HG02973 (cell line): ENCODE results near the gene QDPR.
"Not testable (repeated sequence)": the region's sequence is repeated elsewhere in the genome, so short reads cannot be mapped to it uniquely, and the experiment has no call there.

Experiments
- ATAC-seq: cut with Tn5 transposase; IDR thresholded peaks from one replicate; pipeline ENCODE4 v1.9.1; 2021; ENCODE audit warnings: moderate library complexity; ENCODE audit not compliant: unreplicated experiment

Gene QDPR

DNA sequence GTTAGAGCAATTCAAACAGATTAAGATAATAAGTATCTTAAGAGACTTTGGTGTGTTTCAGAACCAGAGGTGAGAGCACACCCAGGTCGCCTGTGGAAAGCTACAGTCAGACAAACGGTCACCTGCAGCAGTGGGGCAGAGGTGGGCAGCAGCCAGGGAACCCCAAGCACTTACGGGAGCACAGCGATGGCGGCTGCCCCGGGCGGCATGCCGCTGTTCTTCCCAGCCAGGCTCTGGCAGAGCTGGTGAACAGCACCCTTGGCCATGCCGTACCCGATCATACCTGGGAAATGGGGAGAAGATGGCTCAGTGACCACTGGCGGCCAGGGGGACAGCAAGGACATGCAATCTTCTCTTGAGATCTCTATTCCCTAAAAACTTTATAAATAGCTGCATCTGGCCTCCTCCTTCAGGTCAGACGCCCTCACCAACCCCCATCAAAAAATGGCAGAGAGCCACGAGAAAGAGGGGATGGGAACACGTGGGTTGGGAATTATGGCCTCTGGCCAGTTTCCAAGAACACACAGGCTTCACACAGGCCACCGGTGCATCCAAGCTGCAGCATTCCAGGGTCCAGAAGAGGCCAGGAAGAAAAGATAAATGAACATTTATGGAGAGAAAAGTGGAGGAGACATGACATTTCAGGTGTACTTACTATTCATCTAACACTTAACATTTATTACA is 19.7 kb downstream of the QDPR start:
- ATAC-seq = no peak

DNA sequence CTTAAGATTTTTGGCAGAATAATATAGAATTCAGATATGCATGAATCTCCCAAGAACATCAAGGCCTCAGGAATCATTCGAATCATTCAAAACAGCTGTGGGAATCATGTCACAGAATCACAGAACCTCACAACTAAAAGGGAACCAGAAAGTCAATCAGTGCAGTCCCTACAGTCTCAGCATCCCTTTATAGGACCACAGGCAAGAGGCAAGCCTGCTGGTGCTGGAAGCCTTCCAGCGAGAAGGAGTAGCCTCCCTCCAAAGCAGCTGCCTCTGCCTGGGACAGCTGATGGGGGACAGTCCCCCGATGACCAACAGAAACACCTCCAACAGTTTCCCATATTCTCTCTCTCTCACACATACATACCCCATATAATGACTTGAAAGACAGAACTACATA is 20.7 kb downstream of the QDPR start:
- no peak for ATAC-seq

DNA sequence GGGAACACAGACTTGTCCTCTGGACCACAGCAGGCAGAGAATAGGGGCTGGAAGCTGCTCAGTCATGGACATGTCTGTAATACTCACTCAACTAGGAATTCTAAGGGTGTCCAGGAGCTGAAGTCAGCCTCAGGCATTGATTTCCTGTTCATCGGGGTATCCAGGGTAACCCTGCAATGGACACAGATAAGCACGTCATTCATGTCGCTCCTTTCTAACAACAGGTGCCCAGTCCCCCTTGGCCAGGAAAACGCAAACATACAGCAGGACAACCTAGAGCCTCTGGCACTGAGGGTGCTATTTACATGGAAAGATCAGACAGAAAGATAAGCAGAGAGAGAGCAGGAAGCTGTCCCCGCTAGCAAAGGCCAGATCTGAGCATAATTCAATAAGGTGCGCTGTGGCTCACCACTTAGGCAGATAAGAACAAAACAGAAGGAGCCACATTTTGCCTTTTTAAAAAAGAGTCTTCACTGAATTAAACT is 21.3 kb downstream of the QDPR start:
- no peak for ATAC-seq

DNA sequence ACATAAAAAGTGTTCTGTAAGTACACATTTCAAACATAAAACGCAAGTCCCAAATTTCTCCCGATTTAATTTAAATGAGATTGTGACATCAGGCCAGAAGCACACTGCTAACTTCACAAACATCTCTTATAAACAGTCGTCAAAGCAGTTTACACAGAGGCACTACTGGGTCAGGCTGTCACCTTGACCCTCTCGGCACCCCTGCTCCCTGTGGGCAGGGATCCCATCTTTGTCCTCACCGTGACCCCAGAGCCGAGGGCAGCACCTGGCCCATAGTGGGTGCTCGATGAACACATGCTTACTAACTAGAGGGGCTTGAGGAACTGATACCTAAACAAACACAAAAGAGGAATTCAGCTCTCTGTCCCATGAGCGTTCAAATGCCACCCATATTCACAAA is 22.2 kb downstream of the QDPR start:
- no peak for ATAC-seq

DNA sequence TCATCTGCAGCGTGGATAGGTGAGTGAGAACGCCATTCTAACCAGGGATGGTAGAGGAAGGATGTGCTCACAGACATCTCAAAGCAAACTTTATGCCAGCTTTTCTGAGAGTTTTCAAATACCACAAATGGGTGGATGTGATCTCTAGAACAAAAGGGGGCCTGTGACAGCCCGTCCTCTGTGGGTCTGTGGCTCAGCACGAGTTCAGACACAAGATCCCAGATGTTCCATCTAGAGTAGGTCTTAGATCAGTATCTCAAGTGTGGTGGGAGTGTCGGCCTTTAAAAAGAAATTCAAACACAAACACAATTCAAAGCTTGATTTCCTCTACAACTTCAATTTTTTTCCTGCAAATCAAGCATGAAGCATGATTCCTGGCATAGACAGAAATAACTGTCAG is 22.8 kb downstream of the QDPR start:
- ATAC-seq = no peak

DNA sequence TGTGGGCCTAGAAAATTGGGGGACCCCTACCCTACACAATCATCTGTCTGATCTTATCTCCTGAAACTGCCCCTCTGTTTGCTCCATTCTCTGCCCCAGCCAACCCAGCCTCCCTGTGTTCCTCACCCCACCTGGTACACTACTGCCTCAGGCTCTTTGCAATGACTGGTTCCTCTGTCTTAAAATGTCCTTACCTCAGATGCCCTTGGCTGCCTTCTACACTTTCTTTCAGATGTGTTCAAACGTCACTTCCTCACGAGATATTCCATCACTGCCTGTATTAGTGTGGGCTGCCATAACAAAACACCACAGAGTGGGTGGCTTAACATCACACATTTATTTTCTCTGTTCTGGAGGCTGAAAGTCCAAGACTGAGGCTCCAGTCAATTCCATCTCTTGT is 29.2 kb downstream of the QDPR start:
- no peak for ATAC-seq

DNA sequence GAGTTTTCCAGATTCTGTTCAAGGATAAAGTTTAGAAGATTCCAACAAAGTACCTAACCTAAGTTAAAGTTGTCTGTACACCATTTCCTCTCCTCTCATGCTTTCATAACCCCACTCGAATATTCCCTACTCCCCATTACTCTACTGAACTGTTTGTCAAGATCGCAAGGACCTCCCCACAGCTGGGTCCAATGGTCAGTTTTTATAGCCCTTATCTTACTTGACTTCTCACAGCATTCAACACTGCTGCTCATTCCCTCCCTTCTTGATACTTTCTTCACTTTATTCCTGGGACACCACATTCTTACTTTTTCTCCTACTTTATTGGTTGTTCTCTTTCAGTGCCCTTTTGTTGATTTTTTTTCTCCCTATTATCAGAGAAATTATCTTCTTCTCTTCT is 30.9 kb downstream of the QDPR start:
- no peak for ATAC-seq

DNA sequence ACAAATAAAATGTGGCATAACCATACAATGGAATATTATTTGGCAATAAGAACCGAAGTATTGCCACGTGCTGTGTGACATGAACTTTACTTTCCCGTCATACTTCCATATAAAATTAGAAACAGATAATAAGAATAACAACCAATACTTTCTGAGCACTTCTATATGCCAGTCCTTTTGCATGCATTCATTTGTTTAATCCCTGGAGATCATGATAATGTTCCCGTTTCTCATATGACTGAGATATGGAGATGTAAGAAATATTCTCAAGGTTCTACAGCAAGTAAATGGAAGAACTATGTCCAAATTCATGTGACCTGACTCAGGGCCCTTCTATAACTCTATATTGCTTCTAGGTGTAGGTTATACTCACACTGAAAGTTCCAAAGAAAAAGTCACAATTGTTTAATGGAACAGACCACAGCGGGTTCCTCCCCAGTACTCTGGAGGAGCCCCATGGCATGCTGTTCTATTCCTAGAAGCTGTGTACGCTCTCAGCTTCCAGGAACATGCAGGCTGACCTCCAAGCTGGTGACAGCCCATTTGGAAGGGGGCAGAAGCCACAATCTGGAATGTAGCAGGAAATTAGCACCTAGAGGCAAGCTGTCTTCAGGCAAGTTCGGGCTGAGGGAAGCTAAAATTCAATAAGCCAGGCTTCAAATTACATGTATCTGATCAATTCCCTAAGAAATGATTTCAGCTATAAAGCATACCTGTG is 31.5 kb downstream of the QDPR start:
- no peak for ATAC-seq

DNA sequence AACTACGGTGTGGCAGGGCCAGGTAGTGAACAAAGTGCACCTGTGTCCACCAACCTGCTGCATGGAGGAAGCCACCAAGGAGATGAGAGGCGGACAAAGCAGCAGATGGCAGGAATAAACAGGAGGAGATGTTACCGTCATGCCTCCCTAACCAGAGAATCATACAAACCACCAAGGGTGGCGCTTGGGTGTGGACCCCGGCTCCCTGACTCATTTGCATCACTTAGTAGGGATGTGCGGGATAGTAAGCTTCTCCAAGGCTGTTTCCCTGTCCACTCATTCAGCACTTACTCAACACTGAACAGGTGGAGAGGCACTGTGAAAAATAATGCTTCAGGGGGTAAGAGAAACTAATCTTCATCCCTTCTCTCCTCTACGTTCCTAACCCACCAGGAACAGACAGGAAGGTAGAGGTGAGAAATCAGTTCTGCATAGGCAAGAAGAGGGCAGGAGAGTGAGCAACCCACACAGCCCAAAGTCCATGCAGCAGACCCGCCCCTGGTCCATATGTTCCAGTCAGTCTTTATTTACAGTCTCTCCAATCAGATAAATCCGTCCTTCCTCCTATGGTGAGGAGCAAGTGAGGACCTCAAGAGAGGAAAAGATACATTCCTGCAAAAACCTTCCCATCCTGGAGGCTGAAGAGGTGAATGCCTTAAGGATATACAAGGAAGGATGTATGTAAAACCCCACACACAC is 34.0 kb downstream of the QDPR start:
- ATAC-seq = no peak

DNA sequence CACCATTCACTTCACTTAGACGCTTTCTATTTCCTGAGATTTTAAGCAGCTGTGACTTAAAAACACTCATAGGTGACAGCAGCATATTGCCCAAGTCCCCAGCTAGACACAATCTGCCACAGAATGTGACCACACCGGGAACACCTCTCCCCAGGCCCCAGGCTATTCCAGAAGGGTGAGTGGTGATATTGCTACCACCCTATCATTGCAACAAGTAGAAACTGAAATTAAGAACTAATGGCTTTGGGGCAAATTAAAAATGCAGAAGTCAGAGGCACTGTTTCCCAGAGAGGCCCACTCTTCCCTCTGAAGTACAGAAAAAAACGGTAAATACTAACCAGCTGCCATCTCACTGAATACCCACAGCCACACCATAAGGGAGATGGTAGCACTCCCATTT is 35.0 kb downstream of the QDPR start:
- no peak for ATAC-seq

DNA sequence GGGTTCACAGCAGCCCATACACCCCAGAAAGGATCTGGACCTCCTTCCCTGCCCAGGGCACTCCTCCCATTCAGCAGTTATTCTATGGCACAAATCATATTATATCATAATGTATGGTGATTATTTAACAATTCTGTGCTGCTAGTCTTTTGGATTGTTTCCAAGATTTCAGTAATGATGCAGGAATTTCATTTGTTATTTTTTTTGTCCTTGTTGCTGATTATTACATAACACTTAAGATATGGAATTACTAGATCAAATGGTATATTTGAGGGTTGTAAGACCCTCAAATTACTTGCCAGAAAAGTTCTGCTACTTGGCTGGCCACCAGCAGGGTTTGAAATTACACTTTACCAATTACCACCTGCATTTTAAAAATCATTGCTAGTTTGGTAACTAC is 36.4 kb downstream of the QDPR start:
- ATAC-seq = no peak

DNA sequence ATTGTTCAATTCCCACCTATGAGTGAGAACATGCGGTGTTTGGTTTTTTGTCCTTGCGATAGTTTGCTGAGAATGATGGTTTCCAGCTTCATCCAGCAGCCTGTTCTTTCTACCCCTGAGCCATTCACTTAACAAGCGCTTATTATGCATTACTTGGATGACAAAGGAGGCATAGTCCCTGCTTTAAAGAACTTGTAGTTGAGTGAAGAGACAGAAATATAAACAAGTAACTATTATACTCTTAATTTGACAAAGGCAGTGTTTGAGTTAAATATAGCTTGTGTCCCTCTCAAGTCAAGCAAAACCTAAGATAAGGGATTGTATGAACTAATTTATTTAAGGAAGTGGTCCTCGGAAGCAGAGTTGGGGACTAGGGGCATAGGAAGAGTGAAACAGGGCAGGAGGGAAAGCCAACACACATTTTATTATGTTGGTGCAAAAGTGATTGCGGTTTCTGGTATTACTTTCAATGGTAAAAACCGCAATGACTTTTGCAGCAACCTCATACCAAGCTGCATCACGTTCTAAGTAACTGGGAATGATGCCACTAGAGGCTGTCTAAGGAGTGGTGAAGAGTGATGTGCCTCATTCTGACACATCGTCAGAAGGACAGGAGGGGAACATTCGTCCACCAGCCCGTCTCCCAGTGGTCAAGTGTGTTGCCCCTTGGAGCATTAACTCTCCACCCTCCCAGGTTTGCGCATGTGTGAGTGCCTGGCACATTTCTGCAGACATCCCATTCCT is 41.8 kb downstream of the QDPR start:
- ATAC-seq = no peak

DNA sequence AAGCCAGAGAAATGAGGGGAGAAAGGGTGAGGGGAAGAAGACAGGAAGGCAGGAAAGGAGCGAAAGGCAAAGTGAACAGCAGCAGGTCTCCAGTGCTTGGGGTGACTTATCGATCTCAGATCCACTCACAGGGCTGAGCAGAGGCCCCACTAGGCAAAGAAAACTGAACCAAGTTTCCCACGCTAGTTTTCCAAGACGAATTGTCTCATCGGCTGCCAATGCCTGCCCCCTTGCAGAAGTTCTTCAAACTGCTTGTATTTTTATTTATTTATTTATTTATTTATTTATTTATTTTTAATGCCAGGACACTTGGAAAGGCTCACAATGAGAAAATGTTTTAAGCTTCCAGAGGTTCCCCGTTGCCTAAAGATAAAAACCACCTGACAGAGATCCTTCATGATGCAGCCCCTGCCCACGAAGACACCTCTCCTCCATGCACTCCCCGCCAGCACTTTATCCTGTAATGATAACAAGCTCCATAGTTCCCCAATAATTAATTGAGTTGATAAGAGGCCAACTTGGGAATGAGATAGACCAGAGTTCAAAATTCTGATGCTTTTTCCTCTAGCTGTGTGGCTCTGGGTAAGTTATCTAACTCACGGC is 43.2 kb downstream of the QDPR start:
- no peak for ATAC-seq

DNA sequence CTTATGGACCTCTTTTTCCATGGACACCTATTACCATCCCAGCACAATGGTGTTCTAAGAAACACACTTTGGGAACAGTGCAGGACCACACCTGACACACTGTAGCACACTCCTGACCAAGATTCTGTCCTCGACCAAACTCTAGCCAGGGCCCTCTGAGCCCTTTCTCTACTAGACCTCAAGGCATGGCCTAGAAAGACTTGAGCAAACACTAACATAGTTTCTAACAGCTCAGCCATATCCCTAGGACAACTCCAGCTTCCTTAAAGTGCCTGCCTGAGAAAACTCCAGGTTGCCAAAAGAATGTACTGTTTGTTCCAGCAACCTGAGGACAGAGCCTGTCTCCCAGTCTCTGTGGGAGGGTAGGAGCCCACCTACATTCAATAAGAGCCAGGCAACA is 48.3 kb downstream of the QDPR start:
- no peak for ATAC-seq

DNA sequence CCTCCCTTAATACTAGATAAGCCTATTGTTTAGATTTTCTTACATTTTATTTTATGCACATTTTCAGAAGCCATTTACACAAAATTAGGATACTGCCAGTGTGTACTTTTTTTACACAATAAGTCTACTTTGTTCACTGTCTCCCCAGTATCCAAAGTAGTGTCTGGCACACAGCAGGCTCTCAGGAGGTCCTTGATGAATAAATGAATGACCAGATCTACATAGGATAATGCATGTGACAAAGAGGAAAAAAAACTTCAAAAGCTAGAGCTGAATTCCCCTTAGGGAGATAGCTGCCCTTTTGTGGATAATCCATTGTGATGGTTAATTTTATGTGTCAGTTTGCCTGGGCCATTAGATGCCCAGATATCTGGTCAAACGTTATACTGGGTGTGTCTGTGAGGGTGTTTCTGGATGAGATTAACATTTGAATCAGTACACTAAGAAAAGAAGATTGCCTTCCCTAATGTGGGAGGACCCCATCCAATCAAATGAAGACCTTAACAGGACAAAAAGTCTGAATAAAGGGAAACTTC is 61.6 kb downstream of the QDPR start:
- no peak for ATAC-seq

DNA sequence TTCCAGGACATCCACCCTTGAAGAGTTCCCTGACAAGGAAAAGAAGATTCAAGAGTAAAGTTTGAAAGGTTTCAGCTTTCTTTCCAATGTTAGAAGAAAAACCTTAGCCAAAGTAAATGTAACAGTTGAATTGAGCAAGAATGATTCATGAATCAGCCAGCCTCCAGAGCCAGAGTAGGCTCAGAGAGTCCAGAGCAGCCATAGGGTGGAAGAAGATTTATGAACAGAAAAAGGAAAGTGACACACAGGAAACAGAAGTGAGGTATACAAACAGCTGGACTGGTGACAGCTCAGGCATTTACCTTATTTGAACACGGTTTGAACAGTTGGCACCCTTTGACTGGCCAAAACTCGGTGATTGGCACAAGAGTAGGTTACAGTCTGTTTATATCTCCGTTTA is 63.2 kb downstream of the QDPR start:
- ATAC-seq = no peak

DNA sequence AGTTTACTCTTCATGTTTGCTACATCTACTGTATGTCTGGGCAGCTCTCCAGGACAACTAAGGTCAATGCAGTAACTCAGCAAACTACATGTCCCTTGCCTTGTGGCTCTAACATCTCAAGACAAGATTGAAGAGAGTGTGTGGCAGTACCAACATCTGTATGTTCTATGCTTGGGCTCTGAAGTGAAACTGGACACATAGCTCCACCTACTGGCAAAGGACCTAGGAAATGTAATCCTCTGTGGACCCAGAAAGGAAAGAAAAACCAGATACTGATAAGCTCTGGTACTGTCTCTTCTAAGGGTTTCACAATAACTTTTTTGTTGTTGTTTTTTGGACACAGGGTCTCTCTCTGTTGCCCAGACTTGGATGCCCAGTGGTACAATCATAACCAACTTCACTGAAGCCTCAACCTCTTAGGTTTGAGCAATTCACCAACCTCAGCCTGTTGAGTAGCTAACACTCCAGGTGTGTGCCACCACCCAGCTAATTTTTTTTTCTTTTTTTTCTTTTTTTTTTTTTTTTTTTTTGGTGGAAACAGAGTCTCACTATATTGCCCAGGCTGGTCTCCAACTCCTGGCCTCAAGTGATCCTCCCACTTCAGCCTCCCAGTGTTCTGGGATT is 64.1 kb downstream of the QDPR start:
- ATAC-seq = peak; percentile 92

DNA sequence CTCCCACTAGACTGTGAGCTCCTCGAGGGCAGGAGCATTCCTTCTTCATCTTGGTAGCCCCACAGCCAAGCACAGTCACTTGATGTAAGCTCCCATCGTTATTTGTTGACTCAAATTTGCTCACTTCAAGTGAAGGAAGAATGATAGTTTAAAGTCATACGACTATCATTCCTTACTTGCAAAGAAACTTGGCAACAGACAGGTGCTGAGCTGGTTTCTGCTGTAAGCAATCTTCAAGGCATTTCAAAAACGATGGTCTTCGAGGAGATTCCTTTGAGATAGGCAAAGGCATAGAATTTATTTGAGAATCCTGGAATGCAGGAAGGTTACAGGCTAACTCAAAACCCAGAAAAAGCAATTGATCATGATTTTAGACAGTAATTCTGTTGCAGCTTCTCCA is 64.8 kb downstream of the QDPR start:
- no peak for ATAC-seq

DNA sequence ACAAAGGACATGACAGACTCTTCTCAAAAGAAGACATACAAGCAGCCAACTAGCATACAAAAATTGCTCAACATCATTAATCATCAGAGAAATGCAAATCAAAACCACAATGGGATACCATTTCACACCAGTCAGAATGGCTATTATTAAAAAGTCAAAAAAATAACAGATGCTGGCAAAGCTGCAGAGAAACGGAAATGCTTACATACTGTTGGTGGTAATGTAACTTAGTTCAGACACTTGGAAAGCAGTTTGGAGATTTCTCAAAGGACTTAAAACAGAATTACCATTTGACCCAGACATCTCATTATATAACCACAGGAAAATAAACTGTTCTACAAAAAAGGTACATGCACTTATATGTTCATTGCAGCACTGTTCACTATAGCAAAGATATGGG is 69.4 kb downstream of the QDPR start:
- ATAC-seq = not testable (repeated sequence)

DNA sequence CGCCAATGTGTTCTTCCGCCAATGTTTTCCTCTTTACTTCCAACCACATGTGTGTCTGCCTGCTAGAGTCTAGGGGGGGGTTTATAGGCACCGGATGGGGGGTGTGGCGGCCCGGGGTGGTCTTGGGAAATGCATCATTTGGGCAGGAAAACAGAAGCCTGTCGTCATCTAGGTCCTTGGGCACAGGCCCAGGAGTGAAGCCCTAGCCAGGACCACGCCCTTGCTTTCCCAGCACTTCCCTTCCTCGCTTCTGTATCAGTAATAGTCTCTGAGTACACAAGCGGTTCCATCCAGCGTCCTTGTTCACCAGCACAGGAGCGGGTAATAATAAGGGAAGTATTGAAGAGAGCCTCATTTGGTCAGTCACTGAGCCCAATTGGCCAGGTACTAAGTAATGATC is 74.5 kb downstream of the QDPR start:
- ATAC-seq = no peak
